Activated CD8-positive, alpha-beta T cell treated with anti-CD3 and anti-CD28 coated beads for 36 hours (primary cell): ENCODE data around the gene C18orf32. TPM values are rescaled to one million over a fixed set of nuclear protein-coding genes. Genes with fewer than 3 reads are reported as not detected.
"Not testable (repeated sequence)": the region's sequence is repeated elsewhere in the genome, so short reads cannot be mapped to it uniquely, and the experiment has no call there.

Experiments
- ATAC-seq: fragments of 200-7000 bp; cut with Tn5 transposase; one replicate; pipeline ENCODE4 v1.10.0; 2021; ENCODE audit warnings: mild to moderate bottlenecking, moderate library complexity
- CTCF ChIA-PET: fragments of 350-600 bp; sonication (Branson Sonifier 250); formaldehyde crosslinking; loops from one replicate; lab custom pipeline; 2021; ENCODE audit warnings: antibody characterized with exemption; lab: Charles Lee
- POLR2A ChIA-PET: fragments of 350-600 bp; sonication (Branson Sonifier 250); formaldehyde crosslinking; loops from one replicate; lab custom pipeline; 2021; ENCODE audit warnings: antibody characterized with exemption; lab: Charles Lee
- DNase-seq: peaks from one replicate; pipeline ENCODE4 v3.0.0-alpha.2; 2020
- H3K27ac Mint-ChIP-seq: one replicate; pipeline ENCODE4 v1.8.0; 2021; ENCODE audit warnings: mild to moderate bottlenecking, mixed read lengths
- H3K27me3 Mint-ChIP-seq: one replicate; pipeline ENCODE4 v1.8.0; 2021; ENCODE audit warnings: mixed read lengths
- H3K36me3 Mint-ChIP-seq: one replicate; pipeline ENCODE4 v1.8.0; 2021; ENCODE audit warnings: low read depth, mixed read lengths
- H3K4me1 Mint-ChIP-seq: one replicate; pipeline ENCODE4 v1.8.0; 2021; ENCODE audit warnings: low read depth, mixed read lengths
- H3K4me3 Mint-ChIP-seq: one replicate; pipeline ENCODE4 v1.8.0; 2021; ENCODE audit warnings: mild to moderate bottlenecking, moderate library complexity, mixed read lengths
- H3K9me3 Mint-ChIP-seq: one replicate; pipeline ENCODE4 v1.8.0; 2021; ENCODE audit warnings: mixed read lengths
- intact Hi-C: fragments of 100-400 bp; cut with micrococcal nuclease; formaldehyde crosslinking; loops from one replicate; pipeline ENCODE4 v1.10.0; 2022
- total RNA-seq, 2 experiments: library from RNA; stranded (reverse); gene quantifications; one replicate each; pipeline ENCODE4 v1.2.3, GENCODE V29; 2021
- TF ChIP-seq, protein P1 (sequence below): fragments of 200-600 bp; IDR thresholded peaks from one replicate; pipeline ENCODE4 v1.8.0; 2022; ENCODE audit warnings: antibody characterized with exemption, mild to moderate bottlenecking

C18orf32 gene
- total RNA-seq, 2 experiments from 2014 or later, result 21.7 to 22.4 TPM

DNA sequence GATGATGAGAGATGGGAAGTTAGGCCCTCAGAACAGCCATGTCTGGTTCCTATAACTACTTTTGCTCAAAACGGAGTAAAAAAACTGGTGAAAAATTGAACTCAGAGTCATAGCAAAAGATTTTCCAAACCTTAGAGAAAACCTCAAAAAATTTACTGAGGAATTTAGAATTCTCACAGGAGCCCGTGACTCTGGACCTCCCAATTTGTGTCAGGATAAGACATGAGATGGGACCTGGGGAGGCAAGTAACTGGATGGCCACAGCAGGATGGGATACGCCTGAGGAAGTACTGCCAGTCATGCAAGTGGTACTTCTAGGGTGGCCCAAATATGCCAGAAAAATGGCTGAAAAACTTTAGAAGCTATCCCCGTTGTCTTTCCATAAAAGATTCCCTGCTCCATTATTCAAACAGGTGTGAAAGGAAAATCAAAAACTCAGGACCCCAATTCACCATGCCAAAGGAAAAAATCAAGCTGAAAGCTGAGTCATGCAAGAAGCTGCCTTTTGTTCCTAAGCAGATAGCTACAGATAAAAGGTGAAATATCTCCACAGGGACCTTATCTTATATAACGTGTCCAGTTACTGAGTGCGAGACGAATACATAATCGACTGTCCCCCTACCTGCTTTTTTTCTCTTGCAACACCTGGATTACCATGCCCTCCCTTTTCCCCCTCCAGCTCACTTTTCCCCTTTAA is 40.7 kb upstream of the C18orf32 start:
- POLR2A ChIA-PET, result no interaction called here
- CTCF ChIA-PET, result no interaction called here
- no peak for ATAC-seq

DNA sequence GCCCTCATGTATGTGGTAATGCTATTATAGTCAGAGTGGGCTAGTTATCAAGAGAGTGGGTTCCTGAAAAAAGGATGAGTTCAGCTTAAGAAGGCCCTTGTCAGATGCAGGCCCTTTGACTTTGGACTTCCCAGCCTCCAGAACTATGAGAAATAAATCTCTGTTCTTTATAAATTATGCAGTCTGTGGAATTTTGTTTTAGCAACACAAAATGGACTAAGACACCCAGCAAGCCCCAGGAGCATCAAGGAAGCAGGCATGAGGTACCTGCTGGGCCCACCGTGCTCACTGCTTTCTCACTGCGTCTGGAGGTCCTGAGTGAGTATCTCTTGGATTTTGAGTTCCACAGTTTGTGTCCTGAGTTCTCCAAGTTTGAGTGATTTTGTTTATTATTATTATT is 38.9 kb upstream of the C18orf32 start:
- no peak for DNase-seq
- Mint-ChIP-seq H3K27ac (no peak overlapping the region), H3K36me3 (no peaks in the 10 kb centered on the region), H3K9me3 (no peaks in the 10 kb centered on the region), H3K4me3 (no peak overlapping the region), H3K27me3 (peaks cover 5% of the 10 kb centered on the region), H3K4me1 (no peaks in the 10 kb centered on the region)
- TF ChIP-seq, protein P1, sequence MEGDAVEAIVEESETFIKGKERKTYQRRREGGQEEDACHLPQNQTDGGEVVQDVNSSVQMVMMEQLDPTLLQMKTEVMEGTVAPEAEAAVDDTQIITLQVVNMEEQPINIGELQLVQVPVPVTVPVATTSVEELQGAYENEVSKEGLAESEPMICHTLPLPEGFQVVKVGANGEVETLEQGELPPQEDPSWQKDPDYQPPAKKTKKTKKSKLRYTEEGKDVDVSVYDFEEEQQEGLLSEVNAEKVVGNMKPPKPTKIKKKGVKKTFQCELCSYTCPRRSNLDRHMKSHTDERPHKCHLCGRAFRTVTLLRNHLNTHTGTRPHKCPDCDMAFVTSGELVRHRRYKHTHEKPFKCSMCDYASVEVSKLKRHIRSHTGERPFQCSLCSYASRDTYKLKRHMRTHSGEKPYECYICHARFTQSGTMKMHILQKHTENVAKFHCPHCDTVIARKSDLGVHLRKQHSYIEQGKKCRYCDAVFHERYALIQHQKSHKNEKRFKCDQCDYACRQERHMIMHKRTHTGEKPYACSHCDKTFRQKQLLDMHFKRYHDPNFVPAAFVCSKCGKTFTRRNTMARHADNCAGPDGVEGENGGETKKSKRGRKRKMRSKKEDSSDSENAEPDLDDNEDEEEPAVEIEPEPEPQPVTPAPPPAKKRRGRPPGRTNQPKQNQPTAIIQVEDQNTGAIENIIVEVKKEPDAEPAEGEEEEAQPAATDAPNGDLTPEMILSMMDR, result no peak
- POLR2A ChIA-PET, result no interaction called here
- intact Hi-C loops, result no loop called here
- ATAC-seq, result no peak
- CTCF ChIA-PET, result interaction anchor here (1.2 to 3.0 kb wide), 2 partner anchors 9 to 15 kb away, joined by 5 to 12 read pairs; no protein-coding TSS in a partner anchor

More for the DNA sequence above, 40.7 kb upstream of the C18orf32 start:
- H3K27me3 Mint-ChIP-seq, result peaks cover 5% of the 10 kb centered on the region
- H3K4me3 Mint-ChIP-seq, result no peak overlapping the region
- TF ChIP-seq, protein P1, result no peak
- no peak overlapping the region for H3K27ac Mint-ChIP-seq
- intact Hi-C loops, result no loop called here
- no peak for DNase-seq
- no peaks in the 10 kb centered on the region for H3K36me3 Mint-ChIP-seq
- H3K4me1 Mint-ChIP-seq, result no peaks in the 10 kb centered on the region
- no peaks in the 10 kb centered on the region for H3K9me3 Mint-ChIP-seq

DNA sequence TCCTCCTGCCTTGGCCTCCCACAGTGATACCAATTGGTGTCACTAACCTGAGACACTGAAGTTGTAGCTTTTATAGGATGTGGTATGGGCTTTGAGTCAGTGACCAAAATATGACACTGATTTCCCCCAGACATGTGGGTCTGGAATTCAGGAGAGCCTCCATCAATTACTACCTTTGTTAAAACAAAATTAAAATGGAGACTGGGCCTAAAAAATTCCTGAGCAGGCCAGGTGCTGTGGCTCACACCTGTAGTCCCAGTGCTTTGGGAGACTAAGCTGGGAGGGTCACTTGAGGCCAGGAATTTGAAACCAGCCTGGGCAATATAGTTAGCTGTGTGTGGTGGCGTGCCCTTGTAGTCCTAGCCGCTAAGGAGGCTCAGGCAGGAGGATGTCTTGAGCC is 37.9 kb upstream of the C18orf32 start:
- intact Hi-C loops, result no loop called here
- TF ChIP-seq, protein P1, result no peak
- Mint-ChIP-seq H3K27me3 (peaks cover 4% of the 10 kb centered on the region), H3K4me1 (no peaks in the 10 kb centered on the region), H3K4me3 (no peak overlapping the region), H3K36me3 (no peaks in the 10 kb centered on the region), H3K9me3 (no peaks in the 10 kb centered on the region), H3K27ac (no peak overlapping the region)
- DNase-seq (no peak), ATAC-seq (no peak)
- POLR2A ChIA-PET, result no interaction called here
- CTCF ChIA-PET, result interaction anchor here (3.0 kb wide), 1 partner anchor 14 kb away, joined by 12 read pairs; no protein-coding TSS in a partner anchor

DNA sequence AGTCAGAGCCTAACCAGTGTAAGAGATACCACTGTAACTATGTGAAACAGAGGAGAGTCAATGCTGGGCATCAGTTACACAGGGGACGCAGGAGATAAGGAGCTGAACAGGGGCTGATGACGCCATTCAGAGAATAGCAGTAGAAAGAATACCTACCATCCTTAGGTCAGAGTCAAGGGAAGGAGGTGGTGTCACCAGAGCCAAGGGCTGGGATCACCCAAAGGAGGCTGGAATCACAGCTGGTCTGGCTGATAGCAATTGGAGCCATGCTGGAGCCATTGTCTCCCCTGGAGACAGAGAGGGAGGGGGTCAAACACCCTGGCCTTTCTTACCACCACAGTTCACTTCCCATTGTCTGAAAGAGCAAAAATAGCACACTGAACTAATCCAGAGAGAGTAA is 37.3 kb upstream of the C18orf32 start:
- Mint-ChIP-seq H3K4me3 (no peak overlapping the region), H3K9me3 (no peaks in the 10 kb centered on the region), H3K27me3 (peaks cover 1% of the 10 kb centered on the region), H3K27ac (no peak overlapping the region), H3K4me1 (no peaks in the 10 kb centered on the region), H3K36me3 (no peaks in the 10 kb centered on the region)
- intact Hi-C loops, result no loop called here
- ChIA-PET CTCF (interaction anchor here (1.1 to 3.0 kb wide), 2 partner anchors 11 to 13 kb away, joined by 3 to 12 read pairs; no protein-coding TSS in a partner anchor), POLR2A (no interaction called here)
- TF ChIP-seq, protein P1, result no peak
- ATAC-seq, result no peak
- DNase-seq, result no peak

DNA sequence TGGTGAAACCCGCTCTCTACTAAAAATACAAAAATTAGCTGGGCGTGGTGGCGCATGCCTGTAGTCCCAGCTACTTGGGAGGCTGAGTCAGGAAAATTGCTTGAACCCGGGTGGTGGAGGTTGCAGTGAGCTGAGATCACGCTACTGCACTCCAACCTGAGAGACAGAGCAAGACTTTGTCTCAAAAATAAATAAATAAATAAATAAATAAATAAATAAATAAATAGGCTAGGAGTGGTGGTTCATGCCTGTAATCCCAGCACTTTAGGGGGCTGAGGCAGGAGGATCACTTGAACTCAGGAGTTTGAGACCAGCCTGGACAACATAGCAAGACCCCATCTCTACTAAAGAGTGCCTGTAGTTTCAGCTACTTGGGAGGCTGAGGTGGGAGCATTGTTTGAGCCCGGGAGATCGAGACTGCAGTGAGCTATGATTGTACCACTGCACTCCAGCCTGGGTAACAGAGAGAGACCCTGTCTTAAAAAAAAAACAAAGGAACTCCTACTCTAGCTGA is 36.6 kb upstream of the C18orf32 start:
- H3K9me3 Mint-ChIP-seq, H3K27ac Mint-ChIP-seq, ATAC-seq, H3K27me3 Mint-ChIP-seq, H3K4me3 Mint-ChIP-seq, intact Hi-C loops, H3K4me1 Mint-ChIP-seq, H3K36me3 Mint-ChIP-seq, DNase-seq, POLR2A ChIA-PET: not testable (repeated sequence)
- CTCF ChIA-PET, result interaction anchor here (1.1 to 3.0 kb wide), 3 partner anchors 11 to 335 kb away, joined by 3 to 12 read pairs (median 3); no protein-coding TSS in a partner anchor
